Small intestine (tissue), 7 donors: ENCODE results near the gene HES6. TPM values are rescaled to one million over a fixed set of nuclear protein-coding genes. Genes with fewer than 3 reads are reported as not detected.
A peak's percentile ranks its signal among the peaks of the same experiment; 100 is the strongest.

Source experiments
- DNase-seq, 2 donors: peaks; one replicate each; pipeline versions ENCODE4 v3.0.0 to v3.0.0-alpha.2; 2013
- FAIRE-seq: peaks from 2 replicates; lab custom pipeline; 2012; peaks lifted over from hg19 to GRCh38; lab: Jason Lieb, UNC
- H3K27ac ChIP-seq, 3 donors: one replicate each; pipeline ENCODE4 v1.5.1; 2013; ENCODE audit warnings: low read length in 2 of 3, mild to moderate bottlenecking in 2 of 3, control low read depth in 1 of 3, inconsistent platforms in 1 of 3, low read depth in 1 of 3, moderate library complexity in 1 of 3
- H3K27me3 ChIP-seq, 3 donors: one replicate each; pipeline ENCODE4 v1.6.1; 2013; ENCODE audit warnings: low read length in 3 of 3, inconsistent platforms in 1 of 3; ENCODE audit not compliant: control insufficient read depth in 3 of 3, insufficient read depth in 3 of 3
- H3K36me3 ChIP-seq, 3 donors: one replicate each; pipeline ENCODE4 v1.6.1; 2013; ENCODE audit warnings: low read length in 3 of 3, inconsistent platforms in 1 of 3, low read depth in 1 of 3, mild to moderate bottlenecking in 1 of 3, moderate library complexity in 1 of 3; ENCODE audit not compliant: control insufficient read depth in 3 of 3, insufficient read depth in 2 of 3
- H3K4me1 ChIP-seq, 3 donors: one replicate each; pipeline ENCODE4 v1.6.1; 2013; ENCODE audit warnings: low read length in 2 of 3, inconsistent platforms in 1 of 3, low read depth in 1 of 3, mild to moderate bottlenecking in 1 of 3, moderate library complexity in 1 of 3; ENCODE audit not compliant: control insufficient read depth in 3 of 3, insufficient read depth in 2 of 3
- H3K4me3 ChIP-seq, 3 donors: one replicate each; pipeline ENCODE4 v1.5.1; 2013; ENCODE audit warnings: low read length in 3 of 3, control low read depth in 1 of 3, inconsistent platforms in 1 of 3, low read depth in 1 of 3, mild to moderate bottlenecking in 1 of 3, moderate library complexity in 1 of 3
- H3K9me3 ChIP-seq, 2 donors: one replicate each; pipeline ENCODE4 v1.6.1; 2013; ENCODE audit warnings: low read depth in 1 of 2, low read length in 1 of 2; ENCODE audit not compliant: control insufficient read depth in 2 of 2, insufficient read depth in 1 of 2
- WGBS, 3 donors: extraction: QIAGEN DNeasy Blood & Tissue Kit; methylation state at CpG; one replicate each; pipeline ENCODE4 v1.1.7; 2013; 5-methylcytosine and 5-hydroxymethylcytosine counted together
- polyA plus RNA-seq, 4 donors: library from polyadenylated mRNA; stranded (reverse) in 3 of 4; unstranded in 1 of 4; fragments of 200-250 nt in 3 of 4; fragments of 120-200 nt in 1 of 4; gene quantifications; one replicate each; pipeline versions ENCODE4 v1.2.1 to v1.2.3, GENCODE V29; 2013
- donor health status: healthy with polysubstance abuse.
- donor health status: control.
- donor health status: control.
- donor health status: Bipolar disorder and iron deficiency.
- donor health status: healthy.

HES6 gene
- polyA plus RNA-seq, 4 donors, result 18.2 to 94.3 (median 29.5) TPM

DNA sequence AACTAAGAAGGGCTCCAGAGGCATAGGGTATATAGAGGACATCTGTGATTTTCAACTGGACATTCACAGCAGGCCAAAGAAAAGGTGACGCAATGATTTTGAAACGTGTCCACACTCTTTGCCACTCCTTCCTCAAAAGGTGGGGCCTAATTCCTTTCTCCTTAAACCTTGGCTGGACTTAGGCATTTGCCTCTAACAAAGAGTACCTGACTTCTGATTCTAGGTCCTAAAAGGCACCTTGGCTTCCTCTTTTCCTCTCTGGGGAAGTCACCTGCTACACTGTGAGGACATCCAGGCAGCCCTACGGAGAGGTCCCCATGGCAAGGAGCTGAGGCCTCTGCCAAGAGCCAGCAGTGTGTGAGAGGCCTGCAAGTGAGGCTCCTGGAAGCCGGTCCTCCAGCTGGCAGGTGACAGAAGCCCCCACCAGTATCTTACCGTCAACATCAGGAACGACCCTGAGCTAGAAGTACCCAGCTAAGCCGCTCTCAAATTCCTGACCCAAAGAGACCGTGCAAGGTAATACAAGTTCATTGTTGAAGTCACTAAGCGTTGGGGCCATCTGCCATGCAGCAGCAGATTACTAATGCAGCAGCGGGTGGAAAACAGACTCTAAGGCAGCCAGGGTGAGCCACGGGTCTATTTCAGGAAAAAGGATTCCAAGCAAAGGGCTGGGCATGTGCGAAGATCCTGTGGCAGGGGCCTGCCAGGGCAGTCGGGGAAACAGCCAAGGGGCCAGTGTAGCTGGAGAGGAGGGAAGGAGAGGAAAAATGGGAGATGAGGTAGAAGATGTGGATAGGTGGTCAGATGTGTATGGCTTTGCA lies 7.4 kb upstream of the HES6 start:
- Histone ChIP-seq H3K4me1 (peaks cover 0 to 15% (median 0%) of the 10 kb centered on the region in 3 donors), H3K4me3 (no peak overlapping the region), H3K27me3 (no peaks in the 10 kb centered on the region), H3K27ac (no peak overlapping the region), H3K36me3 (peaks cover 3 to 65% (median 9%) of the 10 kb centered on the region in 3 donors), H3K9me3 (no peaks in the 10 kb centered on the region)
- WGBS, 3 donors, result 71 to 87% (median 77%) methylated on average over 13 of the region's 13 CpGs
- FAIRE-seq, result no peak
- DNase-seq, result peak in 1 of 2 donors; percentile 29

DNA sequence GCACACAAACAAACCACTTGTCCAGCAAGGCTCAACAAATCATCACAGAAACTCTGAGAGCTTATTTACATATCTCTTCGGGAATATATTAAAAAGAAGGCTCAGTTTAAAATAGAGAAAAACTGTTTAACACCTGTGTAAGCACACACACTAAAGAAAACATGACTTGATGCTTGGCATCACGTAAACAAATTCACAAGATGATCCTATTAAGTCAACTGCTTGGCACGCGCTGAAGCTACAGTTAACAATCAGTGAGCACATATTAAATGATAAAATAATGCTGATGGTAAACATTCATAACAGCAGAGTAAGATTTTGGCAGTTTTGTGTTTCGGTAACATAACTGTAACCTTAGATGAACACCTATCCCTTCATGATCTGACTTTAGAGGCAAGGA lies 4.3 kb upstream of the HES6 start:
- Histone ChIP-seq H3K4me1 (peaks cover 0 to 26% (median 3%) of the 10 kb centered on the region in 3 donors), H3K27me3 (no peaks in the 10 kb centered on the region), H3K9me3 (no peaks in the 10 kb centered on the region), H3K27ac (no peak overlapping the region), H3K36me3 (peaks cover 0 to 36% (median 5%) of the 10 kb centered on the region in 3 donors), H3K4me3 (no peak overlapping the region)
- DNase-seq, result no peak
- FAIRE-seq, result no peak
- WGBS, 3 donors, result 89 to 91% (median 90%) methylated on average over 5 of the region's 5 CpGs

DNA sequence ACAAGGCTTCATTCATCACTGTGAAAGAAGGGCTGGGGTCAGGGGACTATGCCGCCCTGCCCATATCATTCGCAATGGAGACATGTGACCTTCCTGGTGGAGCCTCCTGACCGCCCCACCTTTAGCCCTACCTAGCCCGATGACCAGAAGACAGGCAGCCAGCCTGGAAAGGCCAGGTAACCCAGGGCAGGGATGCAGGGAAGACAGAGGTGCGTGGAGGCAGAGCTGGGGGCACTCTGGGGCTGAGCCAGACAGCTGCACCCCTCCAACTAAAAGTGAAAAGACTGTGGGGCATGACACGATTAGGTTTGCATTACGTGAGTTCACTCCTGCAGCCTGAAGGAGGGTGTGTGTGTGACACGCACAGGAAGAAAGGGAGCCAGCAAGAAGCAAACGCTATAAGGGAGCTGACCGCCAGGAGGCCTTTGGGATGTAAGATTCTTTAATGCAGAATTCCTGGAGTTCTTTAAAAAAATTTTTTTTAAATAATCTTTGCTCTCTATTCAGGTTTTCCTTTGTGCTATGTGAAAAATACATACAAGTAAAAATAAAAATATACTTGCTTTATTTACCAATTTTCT lies 3.7 kb upstream of the HES6 start:
- Histone ChIP-seq H3K36me3 (peaks cover 0 to 32% (median 5%) of the 10 kb centered on the region in 3 donors), H3K9me3 (peaks cover 0 to 4% of the 10 kb centered on the region in 2 donors), H3K27me3 (peaks cover 0 to 5% (median 0%) of the 10 kb centered on the region in 3 donors), H3K27ac (peak overlapping the region in 2 of 3 donors; percentile 22 to 86), H3K4me1 (peaks cover 0 to 29% (median 3%) of the 10 kb centered on the region in 3 donors), H3K4me3 (no peak overlapping the region)
- DNase-seq (no peak), FAIRE-seq (no peak)
- 53 to 69% (median 57%) methylated on average over 10 of the region's 10 CpGs for WGBS, 3 donors

DNA sequence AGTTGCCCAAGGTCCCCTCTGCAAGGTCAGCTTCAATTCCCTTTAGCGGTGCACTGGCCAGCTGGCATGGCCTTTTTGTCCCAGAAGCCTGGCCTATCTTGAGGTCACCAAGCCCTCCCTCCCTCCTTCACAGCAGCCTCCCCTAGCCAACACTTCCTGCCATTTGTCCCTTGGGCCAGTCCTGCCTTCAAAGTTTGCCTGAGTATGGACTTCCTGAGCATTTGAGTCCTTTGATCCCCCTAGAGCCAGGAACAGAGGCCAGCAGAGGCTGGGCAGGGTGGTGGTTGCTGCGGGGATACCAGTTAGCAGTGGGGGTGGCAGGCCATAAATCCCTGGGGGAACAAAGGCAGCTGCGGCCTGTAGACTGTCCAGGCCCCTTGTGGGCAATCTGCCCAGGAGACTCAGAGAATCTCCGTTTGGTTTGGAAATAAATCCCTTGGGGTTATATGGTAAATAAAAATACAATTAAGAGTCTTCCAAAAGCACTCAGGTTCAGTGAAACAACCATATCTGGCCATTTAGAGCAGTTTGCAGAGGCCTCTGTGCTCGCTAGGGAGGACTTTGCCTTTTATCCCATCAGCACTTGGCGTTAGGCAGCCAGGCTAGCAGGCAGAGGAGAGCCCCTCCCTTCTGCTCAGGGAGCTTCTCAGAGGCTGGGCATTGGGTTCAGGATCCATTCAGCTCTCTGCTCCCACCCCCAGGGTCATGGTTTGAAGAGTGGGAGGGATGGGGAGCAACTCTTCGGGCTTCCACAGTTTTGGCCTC lies 3.1 kb upstream of the HES6 start:
- 22 to 40% (median 24%) methylated on average over 7 of the region's 7 CpGs for WGBS, 3 donors
- Histone ChIP-seq H3K27ac (peak overlapping the region in 2 of 3 donors; percentile 22 to 86), H3K9me3 (peaks cover 0 to 5% of the 10 kb centered on the region in 2 donors), H3K4me1 (peaks cover 0 to 29% (median 3%) of the 10 kb centered on the region in 3 donors), H3K4me3 (no peak overlapping the region), H3K27me3 (peaks cover 0 to 11% (median 0%) of the 10 kb centered on the region in 3 donors), H3K36me3 (peaks cover 0 to 28% (median 4%) of the 10 kb centered on the region in 3 donors)
- FAIRE-seq, result no peak
- DNase-seq, result peak; percentile 72 to 80

DNA sequence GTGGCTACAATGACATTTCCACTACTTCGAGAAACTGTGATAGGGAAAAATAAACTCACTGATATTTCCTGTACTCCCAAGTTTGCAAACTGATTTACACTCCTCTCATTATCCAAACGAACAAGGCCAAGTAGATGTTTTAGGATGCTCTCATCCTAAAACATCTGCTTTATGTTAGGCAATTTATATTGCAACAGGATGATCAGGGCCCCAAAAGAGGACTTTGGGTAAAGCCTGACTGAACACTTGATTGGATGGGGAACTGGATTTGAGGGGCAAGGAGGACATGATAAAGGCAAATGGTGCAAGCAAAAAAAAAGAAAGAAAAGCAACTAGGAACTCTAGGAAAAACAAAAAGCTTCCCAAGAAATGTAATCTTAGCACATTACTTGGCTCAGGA lies 2.1 kb upstream of the HES6 start:
- Histone ChIP-seq H3K4me1 (peaks cover 0 to 29% (median 3%) of the 10 kb centered on the region in 3 donors), H3K9me3 (peaks cover 0 to 5% of the 10 kb centered on the region in 2 donors), H3K27me3 (peaks cover 0 to 16% (median 0%) of the 10 kb centered on the region in 3 donors), H3K36me3 (peaks cover 0 to 19% (median 0%) of the 10 kb centered on the region in 3 donors), H3K27ac (peak overlapping the region in 1 of 3 donors; percentile 86), H3K4me3 (no peak overlapping the region)
- FAIRE-seq (no peak), DNase-seq (no peak)
- WGBS, 3 donors, result 68 to 74% (median 74%) methylated on average over 2 of the region's 2 CpGs

DNA sequence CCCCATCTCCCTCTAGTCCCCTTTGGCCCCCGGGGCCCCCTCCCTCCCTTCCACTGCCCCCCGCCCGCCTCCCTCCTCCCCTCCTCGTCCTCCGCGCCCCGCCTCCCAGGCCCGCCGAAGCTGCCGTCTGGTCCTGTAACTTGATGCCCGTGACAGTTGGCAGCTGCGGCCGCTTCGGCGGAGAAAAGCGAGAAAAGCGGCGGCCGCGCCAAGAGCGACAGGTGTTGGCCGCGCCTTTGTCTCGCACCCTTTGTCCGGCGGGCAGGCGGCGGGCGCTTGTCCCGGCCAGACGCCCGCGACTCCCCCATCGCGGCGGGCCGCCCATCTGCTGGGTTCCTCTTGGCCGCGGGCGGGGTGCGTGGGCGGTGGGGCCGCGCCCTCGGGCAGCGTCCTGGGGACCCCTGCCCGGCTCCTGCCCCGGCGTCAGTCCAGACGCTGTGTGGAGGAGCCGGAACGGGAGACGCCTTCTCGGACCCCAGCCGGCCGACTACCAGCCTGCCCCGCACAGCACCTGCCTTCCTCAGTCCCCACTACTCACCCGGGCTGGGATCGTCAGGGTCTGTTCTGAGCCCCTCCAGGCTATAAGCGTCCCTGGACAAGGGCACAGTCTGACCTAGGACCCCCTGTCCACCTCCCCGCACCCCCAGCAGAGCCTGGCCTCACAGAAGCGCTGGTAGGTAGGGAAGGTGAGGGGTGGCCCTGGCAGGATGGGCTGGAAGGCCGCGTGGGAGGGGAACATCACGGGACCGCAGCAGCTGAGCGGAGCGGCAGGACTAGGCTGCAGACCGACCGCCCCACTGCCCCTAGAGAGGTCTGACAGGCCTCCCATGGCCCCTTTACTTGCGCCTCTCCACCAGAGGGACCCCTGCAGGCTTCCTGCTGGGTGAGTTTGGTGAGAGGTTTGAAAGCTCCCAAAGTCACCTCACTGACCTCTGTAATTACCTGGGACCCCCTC lies 1.2 kb upstream of the HES6 start:
- 14 to 19% (median 17%) methylated on average over 49 to 71 of the region's 71 CpGs for WGBS, 3 donors
- no peak for FAIRE-seq
- H3K36me3 ChIP-seq, result peaks cover 0 to 12% (median 0%) of the 10 kb centered on the region in 3 donors
- peaks cover 0 to 22% (median 0%) of the 10 kb centered on the region in 3 donors for H3K27me3 ChIP-seq
- peak overlapping the region in 2 of 3 donors; percentile 14 to 53 for H3K27ac ChIP-seq
- peak overlapping the region in 2 of 3 donors; percentile 15 to 81 for H3K4me3 ChIP-seq
- H3K4me1 ChIP-seq, result peaks cover 0 to 29% (median 3%) of the 10 kb centered on the region in 3 donors
- peak; percentile 61 to 78 for DNase-seq
- H3K9me3 ChIP-seq, result peaks cover 0 to 5% of the 10 kb centered on the region in 2 donors

DNA sequence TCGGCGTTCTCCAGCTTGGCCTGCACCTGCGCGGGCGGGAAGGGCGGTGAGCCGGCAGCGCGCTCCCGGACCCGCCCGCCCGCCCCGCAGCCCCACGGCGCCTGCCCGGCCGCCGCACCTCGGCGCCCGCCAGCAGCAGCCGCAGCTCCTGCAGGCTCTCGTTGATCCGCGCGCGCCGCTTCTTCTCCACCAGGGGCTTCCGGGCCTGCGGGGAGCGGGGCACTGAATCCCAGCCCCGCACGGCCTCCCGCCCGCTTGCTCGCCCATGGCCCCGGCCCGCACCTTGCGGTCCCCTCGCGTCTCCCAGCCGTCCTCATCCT lies 335 bp downstream of the HES6 start:
- Histone ChIP-seq H3K27me3 (peaks cover 0 to 22% (median 0%) of the 10 kb centered on the region in 3 donors), H3K4me3 (peak overlapping the region in 2 of 3 donors; percentile 14 to 81), H3K36me3 (peaks cover 0 to 3% (median 0%) of the 10 kb centered on the region in 3 donors), H3K9me3 (peaks cover 0 to 5% of the 10 kb centered on the region in 2 donors), H3K4me1 (peaks cover 0 to 29% (median 3%) of the 10 kb centered on the region in 3 donors), H3K27ac (peak overlapping the region in 2 of 3 donors; percentile 50 to 74)
- DNase-seq (peak in 1 of 2 donors; percentile 18), FAIRE-seq (no peak)
- 0 to 1% (median 0%) methylated on average over 5 to 43 of the region's 43 CpGs for WGBS, 3 donors
